Measurements from ENCODE around the gene ATP6V0A1.

DNA sequence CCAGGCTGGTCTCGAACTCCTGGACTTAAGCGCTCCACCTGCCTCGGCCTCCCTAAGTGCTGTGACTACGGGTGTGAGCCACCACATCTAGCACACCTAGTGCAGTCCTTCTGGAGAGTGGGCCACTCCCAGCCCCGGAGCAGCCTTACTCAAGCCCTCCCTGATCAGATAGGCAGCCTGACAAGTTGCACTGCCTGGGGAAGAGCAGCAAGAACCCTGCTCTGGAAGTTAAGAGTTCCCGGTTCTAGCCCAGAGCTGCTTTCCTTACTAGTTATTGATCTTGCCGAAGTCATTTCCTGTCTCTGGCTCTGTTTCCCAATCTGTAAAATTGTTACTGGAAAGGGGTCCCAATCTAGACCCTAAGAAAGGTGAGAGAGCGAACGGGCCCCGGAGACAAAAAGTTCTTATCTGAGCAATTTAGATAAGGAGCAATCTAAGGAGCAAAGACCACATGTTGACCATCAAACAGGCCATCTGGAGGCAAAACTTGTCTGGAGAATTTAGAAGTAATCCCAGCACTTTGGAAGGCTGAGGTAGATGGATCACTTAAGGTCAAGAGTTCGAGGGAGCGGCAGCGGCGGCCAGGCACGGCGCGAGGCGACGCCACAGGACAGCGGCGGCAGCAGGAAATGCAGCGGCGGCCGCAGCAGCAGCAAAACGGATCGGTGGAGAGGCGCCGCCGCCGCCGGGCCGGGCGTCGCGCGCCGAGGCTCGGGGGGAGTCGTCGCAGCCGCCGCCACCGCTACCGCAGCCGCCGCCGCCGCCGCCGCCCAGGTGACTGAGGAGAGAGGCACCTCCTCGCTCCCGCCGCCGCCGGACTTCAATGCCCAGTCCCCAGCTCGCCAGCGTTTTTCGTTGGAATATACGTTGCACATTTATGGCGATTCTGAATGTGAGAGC is 73.0 kb downstream of the ATP6V0A1 start:
- TF ChIP-seq, protein P1, sequence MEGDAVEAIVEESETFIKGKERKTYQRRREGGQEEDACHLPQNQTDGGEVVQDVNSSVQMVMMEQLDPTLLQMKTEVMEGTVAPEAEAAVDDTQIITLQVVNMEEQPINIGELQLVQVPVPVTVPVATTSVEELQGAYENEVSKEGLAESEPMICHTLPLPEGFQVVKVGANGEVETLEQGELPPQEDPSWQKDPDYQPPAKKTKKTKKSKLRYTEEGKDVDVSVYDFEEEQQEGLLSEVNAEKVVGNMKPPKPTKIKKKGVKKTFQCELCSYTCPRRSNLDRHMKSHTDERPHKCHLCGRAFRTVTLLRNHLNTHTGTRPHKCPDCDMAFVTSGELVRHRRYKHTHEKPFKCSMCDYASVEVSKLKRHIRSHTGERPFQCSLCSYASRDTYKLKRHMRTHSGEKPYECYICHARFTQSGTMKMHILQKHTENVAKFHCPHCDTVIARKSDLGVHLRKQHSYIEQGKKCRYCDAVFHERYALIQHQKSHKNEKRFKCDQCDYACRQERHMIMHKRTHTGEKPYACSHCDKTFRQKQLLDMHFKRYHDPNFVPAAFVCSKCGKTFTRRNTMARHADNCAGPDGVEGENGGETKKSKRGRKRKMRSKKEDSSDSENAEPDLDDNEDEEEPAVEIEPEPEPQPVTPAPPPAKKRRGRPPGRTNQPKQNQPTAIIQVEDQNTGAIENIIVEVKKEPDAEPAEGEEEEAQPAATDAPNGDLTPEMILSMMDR (IDR thresholded peaks at IDR 0.05), result peak; percentile 38 to 76 (median 65)
- peak; percentile 34 to 61 for TF ChIP-seq POLR2AphosphoS5 (IDR thresholded peaks at IDR 0.05)
- no peak for TF ChIP-seq EP300 (IDR thresholded peaks at IDR 0.05)
- TF ChIP-seq POLR2A (IDR thresholded peaks at IDR 0.05; ENCODE audit: low read depth), result no peak
